Hematopoietic multipotent progenitor cell treated with erythropoietin and hydrocortisone succinate and interleukin-3 and kit ligand, for 8 days (in vitro differentiated cells): ENCODE measurements around the gene KLK12.

Experiments used
- DNase-seq: peaks from one replicate; pipeline ENCODE4 v3.0.0-alpha.2; 2015

KLK12 gene

DNA sequence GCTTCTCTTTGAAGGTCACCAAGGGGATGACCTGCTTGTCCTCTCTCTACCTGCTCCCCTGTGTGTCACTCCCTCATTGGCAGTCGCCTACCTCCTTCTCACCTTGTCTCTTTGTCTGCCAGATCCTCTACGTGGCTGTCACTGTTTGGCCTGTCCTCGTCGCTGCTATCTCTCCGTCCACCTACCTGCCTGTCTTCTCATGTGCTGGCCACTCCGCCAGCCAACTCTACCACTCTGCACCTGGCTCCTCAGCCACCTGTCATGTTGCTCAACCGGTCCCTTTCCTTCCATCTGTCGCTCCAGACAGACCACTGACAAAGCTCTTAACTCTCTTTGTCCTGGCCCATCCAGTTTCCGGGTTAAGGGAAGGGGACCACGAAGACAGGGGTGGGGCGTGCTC, at the start of gene KLK12:
Gene KLK12 (minus strand): TSS at position 299 of the 400 bp plus-strand sequence. CDS start 381 bp downstream, outside the sequence.
- DNase-seq, result no peak

DNA sequence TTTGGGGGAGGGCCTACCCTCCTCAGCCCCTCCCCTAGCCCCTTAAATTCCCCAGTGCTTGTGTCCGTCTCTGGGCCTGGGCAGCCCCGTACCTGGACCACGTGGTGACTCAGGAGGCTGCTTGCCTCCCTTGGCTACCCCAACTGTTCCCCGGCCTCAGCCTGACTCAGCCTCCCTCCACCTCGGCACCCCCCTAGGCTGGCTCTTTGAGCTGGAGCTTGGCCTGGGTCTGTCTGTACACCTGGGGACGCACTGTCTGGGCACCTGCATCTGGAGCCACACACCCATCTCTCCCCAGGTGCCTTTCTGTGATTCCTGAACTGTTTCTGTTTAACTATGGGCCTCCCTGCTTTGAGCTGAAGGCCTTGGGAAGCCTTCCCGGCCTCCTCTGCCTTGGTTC, 49.7 kb upstream of the KLK12 start:
- DNase-seq, result no peak

DNA sequence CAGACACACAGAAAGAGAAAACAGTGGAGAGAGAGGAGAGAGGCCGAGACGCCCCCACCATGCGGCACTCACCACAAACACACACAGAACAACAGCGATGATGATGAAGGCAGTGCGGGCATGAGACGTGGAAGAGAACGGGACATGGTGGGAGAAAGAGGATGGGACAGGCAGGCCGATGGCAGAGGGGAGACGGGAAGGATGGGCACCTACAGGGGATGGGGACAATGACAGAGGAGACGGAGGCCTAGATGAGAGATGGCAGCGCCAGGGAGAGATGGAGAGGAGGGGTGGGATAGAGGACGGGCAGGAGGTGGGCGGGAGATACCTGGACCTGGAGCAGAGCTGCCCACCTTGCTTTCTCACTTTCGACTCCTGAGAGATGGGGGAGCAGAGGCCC, 49.0 kb upstream of the KLK12 start:
- no peak for DNase-seq

DNA sequence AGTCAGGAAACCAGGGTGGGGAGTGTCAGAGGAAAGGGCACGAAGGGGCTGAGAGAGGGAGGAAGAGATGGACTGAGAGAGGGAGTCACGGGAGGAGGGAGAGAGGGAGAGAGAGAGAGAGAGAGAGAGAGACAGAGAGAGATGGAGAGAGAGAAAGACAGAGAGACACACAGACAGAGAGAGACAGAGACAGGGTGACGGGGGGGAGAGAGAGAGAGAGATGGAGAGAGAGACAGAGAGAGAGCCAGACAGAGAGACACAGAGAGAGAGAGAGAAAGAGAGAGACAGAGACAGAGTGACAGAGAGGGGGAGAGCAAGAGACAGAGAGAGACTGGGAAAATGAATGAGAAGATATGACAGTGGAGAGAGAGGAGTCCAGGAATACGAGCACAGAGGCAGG, 48.4 kb upstream of the KLK12 start:
- DNase-seq, result no peak

DNA sequence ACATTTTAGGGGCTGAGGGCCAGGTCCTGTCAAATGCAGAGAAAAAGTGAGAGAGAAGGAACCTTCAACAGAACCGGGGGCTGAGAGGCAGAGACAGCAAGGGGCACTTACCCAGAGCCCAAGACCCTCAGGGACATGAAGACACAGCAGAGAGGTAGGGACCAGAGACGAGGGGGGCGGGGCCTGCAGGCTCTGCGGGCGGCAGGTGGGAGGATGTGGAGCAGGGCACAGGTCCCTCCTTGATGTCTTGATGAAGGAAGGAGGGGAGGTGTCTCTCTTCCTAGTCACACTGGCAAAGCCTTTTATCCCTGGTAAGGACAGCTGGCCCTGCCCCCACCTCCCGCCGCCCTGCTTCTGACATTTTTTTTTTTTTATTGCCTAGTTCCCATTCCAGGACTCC, 47.8 kb upstream of the KLK12 start, which contains the start of gene KLK14:
Gene KLK14 (minus strand): TSS at position 277 of the 400 bp plus-strand sequence. CDS start 273 bp downstream, at position 4.
- no peak for DNase-seq

DNA sequence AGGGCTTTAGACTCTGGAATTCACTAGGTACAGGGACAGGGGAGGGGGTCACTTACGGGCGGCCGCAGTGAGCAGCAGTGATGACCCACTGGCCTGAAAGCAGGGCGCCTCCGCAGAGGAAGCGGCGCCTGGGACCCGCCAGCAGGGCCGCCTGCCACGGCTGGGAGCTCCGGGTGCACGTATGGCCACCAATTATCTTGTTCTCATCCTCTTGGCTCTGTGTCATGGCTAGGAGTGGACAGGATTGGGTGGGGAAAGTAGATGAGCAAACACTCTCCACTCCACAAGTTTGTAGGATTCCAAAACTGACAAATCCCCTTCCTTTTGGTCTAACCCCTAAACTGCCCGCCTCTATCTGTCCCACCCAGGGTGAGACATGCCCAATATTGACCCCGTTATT, 46.7 kb upstream of the KLK12 start:
- DNase-seq, result no peak

- DNase-seq, result no peak
Measured at GRCh38 chr19:51079481-51080110, 44.8 kb upstream of the KLK12 start.

DNA sequence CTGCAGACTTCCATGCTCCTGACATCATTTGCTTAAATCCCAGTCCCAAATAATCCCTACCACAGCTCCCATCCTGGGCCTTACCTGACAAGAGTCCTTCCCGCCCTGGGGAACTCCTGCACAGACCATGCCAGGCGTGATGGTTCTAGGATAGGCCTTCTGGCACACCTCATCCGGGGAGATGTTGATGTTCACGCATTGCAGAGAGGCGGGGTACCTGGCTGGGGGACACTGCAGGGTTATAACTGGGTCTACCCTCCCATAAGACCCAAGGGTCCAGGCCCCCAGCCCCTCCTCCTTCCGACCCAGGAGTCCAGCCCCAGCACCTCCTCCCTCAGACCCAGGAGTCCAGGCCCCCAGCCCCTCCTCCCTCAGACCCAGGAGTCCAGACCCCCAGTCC, 43.9 kb upstream of the KLK12 start:
- DNase-seq, result no peak

GRCh38 chr19:51078104-51078503, 43.3 kb upstream of the KLK12 start:
- DNase-seq, result no peak

DNA sequence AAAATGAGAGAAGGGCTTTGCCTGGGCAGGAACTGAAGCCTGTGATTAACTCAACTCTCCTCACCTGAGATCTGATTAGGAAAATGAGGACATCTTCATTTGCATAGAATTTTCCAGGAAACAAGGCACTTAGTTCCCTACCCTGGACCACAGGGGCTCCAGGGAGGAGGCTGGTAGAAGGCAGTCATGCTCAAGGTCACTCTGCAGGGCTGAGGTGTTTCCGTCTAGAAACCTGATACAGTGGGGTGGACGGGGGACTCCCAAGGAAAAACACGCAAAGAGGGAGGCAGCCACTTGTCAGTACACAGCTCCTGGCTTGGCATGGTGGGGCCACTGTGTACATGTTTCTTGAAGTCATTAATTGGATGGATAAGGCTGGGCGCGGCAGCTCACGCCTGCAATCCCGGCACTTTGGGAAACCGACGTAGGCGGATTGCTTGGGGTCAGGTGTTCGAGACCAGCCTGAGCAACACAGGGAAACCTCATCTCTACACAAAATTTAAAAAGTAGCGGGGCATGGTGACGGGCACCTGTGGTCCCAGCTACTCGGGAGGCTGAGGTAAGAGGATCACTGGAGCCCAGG, 41.9 kb upstream of the KLK12 start:
- no peak for DNase-seq

DNA sequence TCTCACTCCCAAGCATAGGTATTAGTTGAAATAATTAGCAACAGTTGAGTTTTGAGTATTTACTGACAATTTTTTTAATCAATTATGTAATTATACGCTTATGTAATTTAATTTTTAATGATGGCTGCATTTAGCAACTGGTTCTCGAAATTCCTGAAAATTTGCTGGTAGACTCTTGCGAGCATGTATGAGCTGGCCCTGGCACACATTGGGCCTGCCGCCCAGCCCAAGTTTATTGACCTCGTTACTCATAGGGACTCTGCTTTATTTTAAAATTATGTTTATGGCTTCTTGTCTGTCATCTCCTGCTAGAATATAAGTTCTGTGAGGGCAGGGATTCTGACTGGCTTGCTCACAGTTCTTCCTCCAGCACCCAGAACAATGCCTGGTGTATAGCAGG, 41.2 kb upstream of the KLK12 start:
- DNase-seq, result no peak

GRCh38 chr19:51071095-51071405, 36.2 kb upstream of the KLK12 start:
- no peak for DNase-seq

DNA sequence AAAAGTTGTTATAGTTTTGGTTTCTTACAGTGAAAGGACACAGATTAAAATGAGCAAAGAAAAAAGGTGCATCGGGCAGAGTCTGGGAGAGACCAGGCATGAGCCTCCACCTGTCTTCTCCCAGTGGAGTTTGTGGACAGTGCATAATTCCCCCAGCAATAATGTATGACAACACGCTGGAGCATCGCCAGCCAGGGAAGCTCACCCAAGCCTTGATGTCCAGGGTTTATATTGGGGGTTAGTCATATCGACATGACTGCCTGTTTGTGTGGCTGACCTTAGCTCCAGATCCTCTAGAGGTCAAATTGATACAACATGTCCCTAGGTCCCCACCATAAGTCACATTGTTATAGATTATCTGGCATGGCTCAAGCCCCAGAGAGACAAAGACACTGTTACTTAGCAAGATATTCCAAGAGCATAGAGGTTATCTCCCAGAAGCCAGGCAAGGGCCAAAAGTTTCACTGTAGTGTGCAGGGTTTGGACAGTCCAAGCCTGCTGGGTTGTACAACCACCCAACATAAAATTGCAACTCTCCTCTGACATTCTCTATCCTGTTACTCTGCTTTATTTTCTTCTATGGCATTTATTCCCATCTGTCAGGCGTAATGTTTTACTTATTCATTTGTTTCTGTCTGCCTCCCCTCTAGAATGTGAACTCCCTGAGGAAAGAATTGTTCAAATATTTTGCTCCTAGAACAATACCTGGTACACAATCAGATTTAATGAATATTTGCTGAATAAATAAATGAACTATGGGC, 35.7 kb upstream of the KLK12 start:
- no peak for DNase-seq

- no peak for DNase-seq
Measured at GRCh38 chr19:51066393-51067186, 31.8 kb upstream of the KLK12 start.

- DNase-seq, result no peak
Measured at GRCh38 chr19:51065221-51065960, 30.6 kb upstream of the KLK12 start.

- DNase-seq, result no peak
Measured at GRCh38 chr19:51064534-51065220, 29.9 kb upstream of the KLK12 start, which contains the start of gene KLK13. KLK13 (minus strand) TSS chr19:51065092; CDS start chr19:51065067, 25 bp downstream.

DNA sequence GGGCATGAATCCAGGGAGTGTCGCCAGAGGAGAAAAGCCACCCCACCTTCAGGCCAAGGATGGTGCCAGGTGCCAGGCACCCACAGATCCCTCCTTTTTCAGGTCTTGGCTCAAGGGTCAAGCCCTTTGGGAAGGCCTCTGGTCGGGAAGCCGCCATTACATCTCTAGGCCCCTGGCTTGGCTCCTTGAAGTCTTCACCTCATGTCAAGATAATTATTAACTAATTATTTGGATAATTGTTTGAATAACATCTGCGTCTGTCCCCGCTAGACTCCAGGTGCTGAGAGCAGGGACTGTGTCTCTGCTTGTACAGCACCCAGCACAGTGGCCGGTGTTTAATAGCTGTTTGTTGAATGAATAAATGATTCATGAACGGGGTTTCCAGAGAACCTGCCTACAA, 28.9 kb upstream of the KLK12 start:
- no peak for DNase-seq

- DNase-seq, result no peak
Measured at GRCh38 chr19:51060973-51061372, 26.2 kb upstream of the KLK12 start.

- DNase-seq, result no peak
Measured at GRCh38 chr19:51060336-51060735, 25.5 kb upstream of the KLK12 start.

DNA sequence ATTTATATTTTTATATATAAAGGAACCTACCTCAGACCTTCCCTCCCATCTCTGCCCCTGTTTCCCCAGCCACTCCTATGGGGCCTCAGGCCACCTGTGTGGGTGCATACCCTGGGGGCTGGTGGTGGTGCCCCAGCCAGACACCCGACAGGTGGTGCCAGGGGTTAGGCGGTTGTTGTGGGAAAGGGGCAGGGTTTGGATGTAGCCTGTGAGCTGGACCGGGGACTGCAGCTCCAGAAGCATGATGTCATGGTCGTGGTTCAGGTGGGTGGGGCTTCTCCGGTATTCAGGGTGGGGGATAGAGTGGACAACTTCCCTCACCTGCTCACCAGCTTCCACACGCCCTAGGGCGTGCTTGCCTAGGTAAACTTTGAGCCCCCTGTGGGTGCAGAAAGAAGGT, 24.9 kb upstream of the KLK12 start:
- no peak for DNase-seq

- no peak for DNase-seq
Measured at GRCh38 chr19:51055866-51056265, 21.1 kb upstream of the KLK12 start.

DNA sequence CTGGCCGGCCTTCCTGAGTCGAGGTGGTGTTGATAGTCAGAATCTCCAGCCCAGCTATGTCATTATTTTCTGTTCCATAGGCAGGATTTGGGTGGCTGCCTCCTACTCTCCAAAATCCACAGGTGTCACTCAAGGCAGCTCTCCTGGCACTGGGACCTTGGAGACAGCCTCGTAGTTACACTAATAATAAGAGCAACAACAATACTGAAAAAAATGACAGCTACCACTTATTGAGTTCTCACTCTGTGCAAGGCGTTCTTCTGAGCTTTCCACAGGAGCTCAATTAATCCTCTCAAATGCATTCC, 12.2 kb upstream of the KLK12 start:
- no peak for DNase-seq
